Stimulated activated CD8-positive, alpha-beta memory T cell treated with anti-CD3 and anti-CD28 coated beads, Interleukin-15, amount 100 ng/mL, for 48 hours (primary cell): ENCODE measurements around the gene AMACR.

ENCODE experiments used
- DNase-seq, 2 donors: peaks; one replicate each; pipeline ENCODE4 v3.0.0-alpha.2; 2020; ENCODE audit warnings: low read depth in 2 of 2

The AMACR gene

DNA sequence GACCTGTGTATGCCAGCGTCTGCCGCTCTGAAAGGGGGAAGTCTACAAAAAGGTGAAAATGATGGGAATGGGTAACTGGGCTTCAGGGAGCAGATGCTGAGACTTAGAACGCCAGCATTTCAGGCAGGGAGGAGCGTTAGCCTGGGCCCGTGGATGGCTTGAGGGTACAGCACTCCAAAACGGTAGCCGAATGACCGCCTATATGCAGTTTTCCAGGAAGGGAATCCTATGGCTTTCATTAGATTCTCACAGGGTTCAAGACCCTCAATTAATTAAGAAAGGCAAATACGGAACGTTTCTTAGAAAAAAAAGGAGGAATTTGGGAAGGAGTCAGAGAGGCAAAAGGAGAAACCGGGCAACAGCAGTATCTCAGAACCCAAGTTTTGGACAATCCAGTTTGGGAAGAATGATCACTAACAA, 639 bp downstream of the AMACR start:
- DNase-seq, result no peak

DNA sequence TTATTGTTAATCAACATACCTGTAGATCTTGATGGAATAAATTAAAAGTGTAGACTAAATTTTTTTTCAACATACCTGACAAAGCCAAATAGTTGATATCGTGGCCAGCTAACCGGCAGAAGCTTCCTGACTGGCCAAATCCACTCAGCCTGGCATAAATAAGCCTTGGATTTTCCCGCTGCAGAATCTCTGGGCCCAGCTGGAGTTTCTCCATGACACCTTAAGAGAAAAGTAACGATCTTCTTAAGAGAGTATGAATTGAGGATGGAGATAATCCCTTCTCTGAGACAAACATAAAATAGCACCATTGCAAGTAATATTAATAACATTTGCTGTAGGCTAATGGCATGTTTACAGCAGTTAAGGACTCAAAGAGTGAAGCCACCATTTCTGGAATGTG, 2.2 kb downstream of the AMACR start:
- no peak for DNase-seq

DNA sequence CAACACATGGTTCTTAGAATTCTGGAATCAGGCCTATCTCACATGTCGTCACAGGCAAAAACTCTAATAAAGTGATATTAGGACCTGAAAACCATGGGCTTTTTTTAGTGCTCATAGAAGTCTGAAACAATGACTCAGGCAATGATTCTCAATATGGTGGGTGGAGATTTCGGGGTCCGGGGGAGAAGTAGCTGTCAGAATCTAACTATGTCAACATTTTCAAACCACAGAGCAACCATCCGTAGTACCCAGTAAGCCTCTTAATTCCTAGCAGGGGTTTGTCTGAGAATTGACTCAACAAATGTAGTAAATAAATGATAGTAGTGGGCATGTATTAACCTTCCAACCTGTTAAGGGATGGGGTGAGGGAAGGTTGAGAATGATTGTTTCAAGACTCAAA, 2.6 kb downstream of the AMACR start:
- peak in 1 of 2 donors; percentile 30 for DNase-seq

DNA sequence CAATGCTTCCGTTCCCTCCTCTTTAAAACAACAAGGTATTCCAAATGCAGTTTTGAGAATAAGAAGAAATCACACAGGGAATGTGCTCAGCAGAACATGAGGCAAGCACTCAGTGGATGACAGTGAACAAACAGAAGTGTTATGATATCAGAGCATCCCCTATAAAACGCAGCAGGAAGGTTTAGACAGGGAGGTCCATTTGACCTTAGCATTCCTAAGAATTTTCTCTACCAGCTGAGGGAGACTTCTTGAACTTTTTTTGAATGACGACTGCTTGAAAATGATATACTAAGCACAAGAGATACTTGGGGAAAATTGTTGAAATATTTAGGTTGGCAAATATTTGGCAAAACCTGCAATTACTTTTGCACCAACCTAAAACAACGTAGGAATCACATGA, 3.9 kb downstream of the AMACR start:
- no peak for DNase-seq

- DNase-seq, result no peak
Observed at GRCh38 chr5:34002629-34003328, 5.1 kb downstream of the AMACR start.

GRCh38 chr5:34001241-34001841, 6.5 kb downstream of the AMACR start:
- DNase-seq, result no peak

- DNase-seq, result no peak
Observed at GRCh38 chr5:33999978-34000377, 7.9 kb downstream of the AMACR start.

DNA sequence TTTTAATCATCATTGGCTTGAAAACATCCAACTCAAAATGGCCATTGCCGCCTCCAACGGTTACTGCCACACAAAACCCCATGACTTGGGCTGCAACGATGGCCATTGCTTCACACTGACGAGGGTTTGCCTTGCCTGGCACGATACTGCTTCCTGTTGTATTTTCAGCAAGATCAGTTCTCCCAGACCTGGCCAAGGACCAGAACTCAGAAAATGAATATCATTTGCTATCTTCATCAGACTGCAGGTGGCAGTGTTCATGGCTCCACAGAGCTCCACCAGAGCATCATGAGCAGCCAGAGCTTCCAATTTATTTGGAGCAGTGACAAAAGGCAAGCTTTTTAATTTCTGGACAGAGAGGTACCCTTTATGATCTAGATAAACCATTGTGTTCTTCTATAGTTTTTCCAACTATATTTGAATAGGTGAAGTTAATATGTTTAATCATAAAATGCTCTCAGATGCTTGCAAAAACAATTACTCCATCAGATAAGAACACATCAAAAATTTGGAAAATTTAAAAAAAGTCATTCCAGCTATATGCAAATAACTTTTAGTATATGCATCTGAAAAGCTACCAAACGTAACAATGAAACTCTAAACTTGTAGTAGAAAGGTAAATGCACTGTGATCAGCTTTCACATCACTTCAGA, 10.4 kb downstream of the AMACR start:
- no peak for DNase-seq

GRCh38 chr5:33995865-33996264, 12.0 kb downstream of the AMACR start:
- no peak for DNase-seq

DNA sequence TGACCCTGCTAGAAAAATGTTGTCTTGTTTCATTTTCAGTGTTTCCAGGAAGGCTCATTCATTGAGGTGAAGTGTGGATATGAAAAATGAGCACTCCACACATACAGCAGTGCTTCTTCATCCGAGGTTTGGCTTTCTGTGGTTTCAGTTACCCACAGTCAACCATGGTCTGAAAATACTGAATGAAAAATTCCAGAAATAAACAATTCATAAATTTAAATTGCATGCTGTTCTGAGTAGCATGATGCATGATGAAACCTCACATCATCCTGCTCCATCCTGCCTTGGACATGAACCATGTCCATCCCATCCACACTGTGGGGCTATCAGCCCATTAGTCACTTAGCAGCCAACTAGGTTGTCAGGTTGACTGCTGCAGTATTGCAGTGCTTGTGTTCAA, 13.0 kb downstream of the AMACR start:
- DNase-seq, result no peak

DNA sequence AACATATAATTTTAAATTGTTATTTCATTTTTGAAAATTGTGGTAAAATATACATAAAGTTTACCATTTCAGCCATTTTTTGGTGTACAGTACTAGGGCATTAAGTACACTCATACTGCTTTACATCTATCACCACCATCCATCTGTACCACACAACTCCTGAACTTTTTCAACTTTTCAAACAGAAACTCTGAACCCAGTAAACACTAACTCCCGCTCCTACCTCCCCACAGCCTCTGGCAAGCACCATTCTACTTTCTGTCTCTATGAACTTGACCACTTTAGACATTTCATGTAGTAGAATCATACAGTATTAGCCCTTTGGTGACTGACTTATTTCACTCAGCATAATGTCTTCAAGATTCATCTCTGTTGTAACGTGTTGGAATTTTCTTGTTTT, 15.0 kb downstream of the AMACR start:
- no peak for DNase-seq

DNA sequence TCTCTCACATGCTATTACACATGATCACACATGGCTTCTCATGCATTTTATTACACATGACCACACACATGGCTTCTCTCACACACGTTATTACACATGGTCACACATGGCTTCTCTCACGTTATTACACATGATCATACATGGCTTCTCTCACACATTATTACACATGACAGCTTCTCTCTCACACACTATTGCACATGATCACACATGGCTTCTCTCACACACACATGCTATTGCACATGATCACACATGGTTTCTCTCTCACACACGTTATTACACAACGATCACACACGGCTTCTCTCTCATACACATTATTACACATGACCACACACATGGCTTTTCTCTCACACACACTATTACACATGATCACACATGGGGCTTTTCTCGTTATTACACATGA, 22.4 kb downstream of the AMACR start:
- DNase-seq, result no peak

DNA sequence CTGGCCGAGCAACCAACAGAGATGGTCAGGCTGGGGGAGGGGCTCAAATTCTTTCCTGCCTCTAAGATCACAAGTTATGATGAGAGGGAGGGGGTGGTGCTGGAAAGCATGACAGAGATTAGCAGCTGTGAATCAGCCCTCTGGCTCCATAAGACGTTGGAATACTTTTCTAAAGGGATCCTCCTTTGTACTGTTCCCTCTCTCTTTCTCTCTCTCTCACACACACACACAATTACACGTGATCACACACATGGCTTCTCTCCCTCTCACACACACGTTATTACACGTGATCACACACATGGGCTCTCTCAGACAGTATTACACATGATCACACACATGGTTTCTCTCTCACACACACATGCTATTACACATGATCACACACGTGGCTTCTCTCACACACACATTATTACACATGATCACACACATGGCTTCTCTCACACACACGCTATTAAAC, 23.2 kb downstream of the AMACR start, which contains the start of gene SLC45A2:
Gene SLC45A2, minus strand, starts transcription at position 23 of the 454 bp plus-strand sequence. CDS start 110 bp downstream, outside the sequence.
- DNase-seq, result no peak

DNA sequence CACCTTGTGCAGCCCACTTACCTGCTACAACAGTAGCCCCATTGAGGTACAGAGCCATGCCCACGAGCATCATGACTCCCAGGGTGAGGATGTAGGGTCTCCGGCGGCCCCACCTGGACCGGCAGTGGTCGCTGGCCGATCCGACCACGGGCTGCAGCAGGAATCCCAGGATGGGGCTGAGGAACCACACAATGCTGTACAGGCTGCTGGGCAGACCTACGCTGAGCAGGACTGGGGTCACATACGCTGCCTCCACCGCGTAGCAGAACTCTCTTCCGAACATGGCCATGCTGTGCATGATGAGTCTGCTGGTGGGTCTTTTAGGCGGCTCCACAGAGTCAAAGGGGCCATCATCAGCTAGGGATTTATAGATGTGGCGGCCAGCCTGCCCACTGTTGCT, 23.7 kb downstream of the AMACR start:
- DNase-seq, result no peak

DNA sequence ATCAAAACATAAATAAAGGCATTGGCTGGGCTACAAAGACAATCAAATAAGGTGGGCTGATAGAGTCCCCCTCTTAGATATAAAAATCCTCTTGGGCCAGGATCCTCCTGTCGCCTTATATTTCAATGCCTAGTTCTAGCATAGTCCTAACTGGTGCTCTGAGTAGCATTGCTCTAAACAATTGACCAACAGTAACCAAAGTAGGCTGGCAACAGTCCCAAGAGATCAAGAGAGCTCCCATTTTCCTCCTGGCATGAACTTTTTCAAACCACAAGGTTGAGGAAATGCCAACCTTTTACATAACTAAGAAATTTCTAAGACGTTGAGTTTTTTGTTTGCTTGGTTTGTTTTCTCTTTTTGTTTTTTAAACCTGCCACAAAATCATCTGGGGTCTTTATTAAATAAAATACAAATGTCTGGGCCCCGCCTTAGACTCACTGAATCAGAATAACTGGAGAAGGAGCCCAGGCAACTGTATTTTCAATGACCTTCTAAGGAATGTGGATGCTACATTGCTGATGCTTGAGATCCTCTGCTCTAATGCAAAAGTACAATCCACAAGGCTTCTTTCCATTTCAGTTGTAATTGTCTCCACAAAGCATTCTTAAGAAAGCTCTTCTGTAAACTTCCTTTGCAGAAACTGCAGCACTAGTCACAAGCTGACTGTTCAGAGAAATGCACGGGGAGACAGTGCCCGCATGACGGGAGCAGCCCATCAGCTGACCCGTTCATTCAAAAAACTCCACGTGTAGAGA, 26.3 kb downstream of the AMACR start:
- DNase-seq, result no peak

DNA sequence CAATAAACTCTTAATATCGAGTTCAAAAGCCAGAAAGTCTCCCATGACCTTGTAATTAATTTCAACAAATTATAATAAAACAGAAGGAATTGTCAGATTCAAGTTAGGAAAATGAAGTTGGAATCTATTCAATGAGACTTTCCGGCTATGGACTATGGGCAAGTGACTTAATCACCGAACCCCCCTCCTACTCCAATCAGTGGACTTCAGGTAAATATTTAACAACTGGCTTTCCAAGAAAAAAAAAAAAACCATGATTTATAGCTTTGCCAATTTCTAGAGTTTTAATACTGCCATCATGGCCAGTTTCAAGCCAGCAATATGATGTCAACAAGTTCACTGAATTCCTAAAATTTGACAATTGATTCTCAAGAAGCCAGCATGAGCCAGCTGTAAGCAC, 27.8 kb downstream of the AMACR start:
- DNase-seq, result no peak

- DNase-seq, result no peak
Observed at GRCh38 chr5:33978306-33978705, 29.5 kb downstream of the AMACR start.

DNA sequence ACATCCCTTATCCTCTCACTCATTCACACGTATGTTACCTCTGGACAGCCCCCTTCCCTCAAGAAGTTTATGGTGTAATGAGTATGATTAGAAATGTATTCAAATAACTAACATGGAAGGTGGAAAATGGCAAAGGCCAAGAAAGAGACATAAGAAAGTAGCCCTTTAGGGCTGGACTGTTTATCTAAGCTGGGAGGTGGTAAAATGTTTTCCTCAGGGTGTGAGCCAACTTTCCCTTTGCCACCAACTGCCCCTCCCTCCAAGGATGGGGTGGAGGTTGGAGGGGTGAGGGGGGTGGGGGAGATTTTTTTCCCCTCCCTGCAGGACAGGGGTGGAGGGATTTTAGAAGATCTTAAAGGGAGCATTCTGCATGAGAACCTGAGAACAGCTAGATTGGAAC, 31.5 kb downstream of the AMACR start:
- DNase-seq, result no peak

DNA sequence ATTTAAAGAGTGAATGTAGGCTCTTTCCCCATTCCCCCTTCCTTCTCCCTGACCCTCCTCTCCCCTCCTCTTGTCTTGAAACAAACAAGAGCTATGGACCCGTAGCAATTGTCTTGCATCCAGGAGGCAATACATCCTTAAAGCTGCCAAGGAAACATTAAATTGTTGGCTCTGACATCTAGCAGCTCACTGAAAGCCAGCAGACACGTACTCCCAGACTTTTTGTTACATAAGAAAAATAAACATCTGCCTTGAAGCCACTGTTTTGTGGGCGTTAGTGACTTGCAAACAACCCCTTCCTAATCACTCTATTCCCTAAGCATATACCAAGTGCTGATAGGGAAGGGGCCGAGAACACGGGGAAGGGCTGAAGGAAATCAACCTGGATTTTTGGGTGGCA, 32.0 kb downstream of the AMACR start:
- DNase-seq, result no peak

- no peak for DNase-seq
Observed at GRCh38 chr5:33973271-33973670, 34.6 kb downstream of the AMACR start.

DNA sequence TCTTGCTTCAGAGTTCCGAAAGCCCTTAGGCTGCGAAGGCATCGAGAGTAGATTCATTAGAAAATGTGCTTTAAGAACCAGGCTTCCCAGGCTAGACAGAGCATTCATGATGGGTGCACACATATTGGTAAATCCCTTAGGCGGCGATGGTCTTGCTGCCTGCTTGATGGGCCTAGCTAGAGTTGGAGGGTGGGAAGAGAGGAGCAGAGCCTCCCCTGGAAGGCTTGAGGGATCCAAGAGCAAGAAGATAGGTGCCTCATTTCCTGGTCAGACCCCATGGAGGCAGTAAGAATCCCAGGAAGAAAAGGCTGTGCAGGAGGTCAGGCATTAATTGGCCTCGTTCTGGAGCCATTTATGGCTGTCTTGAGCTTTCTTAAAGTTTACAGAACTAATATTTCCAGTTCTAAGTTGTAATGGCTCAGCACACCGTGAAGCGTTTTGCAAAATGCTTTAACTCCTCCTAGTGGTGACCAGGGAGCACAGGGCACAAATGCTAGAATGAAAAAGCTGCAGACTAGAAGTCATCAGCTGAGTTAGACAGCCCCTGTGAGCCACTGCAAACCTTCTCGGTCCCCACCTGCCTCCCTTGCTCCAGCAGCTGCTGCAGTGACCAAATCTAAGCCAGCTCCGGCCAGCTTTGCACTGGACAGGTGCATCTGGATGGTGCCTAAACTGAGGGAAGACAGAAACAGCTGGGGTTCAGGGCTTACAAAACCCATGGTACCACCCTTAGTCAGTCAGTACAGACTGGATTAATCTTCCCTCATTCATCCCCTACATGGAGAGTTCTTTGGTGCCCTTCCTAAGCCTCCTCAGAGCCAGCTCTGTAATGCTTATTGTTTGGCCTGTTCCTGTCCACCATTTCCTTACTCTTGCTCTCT, 38.0 kb downstream of the AMACR start:
- no peak for DNase-seq
